Measurements from ENCODE around the gene TENM3.

The TENM3 gene

DNA sequence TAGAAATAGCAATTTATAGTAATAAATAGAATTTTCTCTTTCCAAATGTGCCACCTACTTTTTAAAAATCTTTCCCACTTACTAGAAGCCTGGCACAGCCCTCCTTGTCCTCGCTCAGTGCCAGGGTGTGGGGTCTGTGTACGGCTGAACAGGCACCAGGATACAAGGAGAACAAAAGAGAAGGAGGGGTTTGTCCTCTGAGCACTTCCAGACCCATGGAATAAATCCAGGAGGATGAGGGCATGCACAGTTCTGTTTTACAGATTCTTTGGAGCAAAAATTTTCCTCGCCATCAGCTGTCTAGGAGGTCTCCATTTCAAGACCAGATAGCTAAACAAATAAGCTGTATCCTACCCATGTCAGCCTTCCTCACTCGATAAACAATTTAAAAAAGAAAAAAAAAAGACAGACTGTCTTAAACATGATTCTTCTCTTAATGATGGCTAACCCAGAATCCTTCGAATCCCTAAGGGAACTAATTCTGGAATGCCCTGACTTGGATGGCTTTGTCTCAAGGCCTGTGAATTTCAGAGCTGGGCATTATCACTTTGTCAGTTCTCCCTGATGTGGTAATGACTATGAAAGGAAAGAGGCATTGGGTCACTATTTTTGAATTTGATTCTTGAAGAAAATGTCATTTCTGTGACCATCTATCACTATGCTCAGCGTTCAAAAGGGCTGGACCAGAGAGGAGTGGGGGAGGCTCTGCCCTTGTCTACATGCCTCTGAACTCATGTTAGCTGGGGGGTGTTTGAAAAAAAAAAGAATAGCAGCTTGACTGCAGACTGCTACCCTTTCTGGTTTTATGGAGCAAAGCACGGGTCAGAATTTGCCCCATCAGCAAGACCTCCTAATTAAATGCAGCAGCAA, 523.0 kb downstream of the TENM3 start:
- TF ChIP-seq, protein P1, sequence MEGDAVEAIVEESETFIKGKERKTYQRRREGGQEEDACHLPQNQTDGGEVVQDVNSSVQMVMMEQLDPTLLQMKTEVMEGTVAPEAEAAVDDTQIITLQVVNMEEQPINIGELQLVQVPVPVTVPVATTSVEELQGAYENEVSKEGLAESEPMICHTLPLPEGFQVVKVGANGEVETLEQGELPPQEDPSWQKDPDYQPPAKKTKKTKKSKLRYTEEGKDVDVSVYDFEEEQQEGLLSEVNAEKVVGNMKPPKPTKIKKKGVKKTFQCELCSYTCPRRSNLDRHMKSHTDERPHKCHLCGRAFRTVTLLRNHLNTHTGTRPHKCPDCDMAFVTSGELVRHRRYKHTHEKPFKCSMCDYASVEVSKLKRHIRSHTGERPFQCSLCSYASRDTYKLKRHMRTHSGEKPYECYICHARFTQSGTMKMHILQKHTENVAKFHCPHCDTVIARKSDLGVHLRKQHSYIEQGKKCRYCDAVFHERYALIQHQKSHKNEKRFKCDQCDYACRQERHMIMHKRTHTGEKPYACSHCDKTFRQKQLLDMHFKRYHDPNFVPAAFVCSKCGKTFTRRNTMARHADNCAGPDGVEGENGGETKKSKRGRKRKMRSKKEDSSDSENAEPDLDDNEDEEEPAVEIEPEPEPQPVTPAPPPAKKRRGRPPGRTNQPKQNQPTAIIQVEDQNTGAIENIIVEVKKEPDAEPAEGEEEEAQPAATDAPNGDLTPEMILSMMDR (IDR thresholded peaks at IDR 0.05), result no peak
- no peak for TF ChIP-seq ZFX (IDR thresholded peaks at IDR 0.05; ENCODE audit: borderline replicate concordance)
- no peak overlapping the region for H3K27ac ChIP-seq

GRCh38 chr4:182766857-182767250, 523.7 kb downstream of the TENM3 start:
- H3K27ac ChIP-seq, result no peak overlapping the region

GRCh38 chr4:182768838-182769237, 525.6 kb downstream of the TENM3 start:
- no peak for TF ChIP-seq ZFX (IDR thresholded peaks at IDR 0.05; ENCODE audit: borderline replicate concordance)

More at GRCh38 chr4:182766857-182767250, 523.7 kb downstream of the TENM3 start:
- TF ChIP-seq, protein P1 (IDR thresholded peaks at IDR 0.05), result no peak
- no peak for TF ChIP-seq ZFX (IDR thresholded peaks at IDR 0.05; ENCODE audit: borderline replicate concordance)

GRCh38 chr4:182770259-182770995, 527.2 kb downstream of the TENM3 start:
- no peak overlapping the region for H3K27ac ChIP-seq
- no peak for TF ChIP-seq ZFX (IDR thresholded peaks at IDR 0.05; ENCODE audit: borderline replicate concordance)
- TF ChIP-seq, protein P1 (IDR thresholded peaks at IDR 0.05), result no peak

More at GRCh38 chr4:182768838-182769237, 525.6 kb downstream of the TENM3 start:
- H3K27ac ChIP-seq, result no peak overlapping the region

DNA sequence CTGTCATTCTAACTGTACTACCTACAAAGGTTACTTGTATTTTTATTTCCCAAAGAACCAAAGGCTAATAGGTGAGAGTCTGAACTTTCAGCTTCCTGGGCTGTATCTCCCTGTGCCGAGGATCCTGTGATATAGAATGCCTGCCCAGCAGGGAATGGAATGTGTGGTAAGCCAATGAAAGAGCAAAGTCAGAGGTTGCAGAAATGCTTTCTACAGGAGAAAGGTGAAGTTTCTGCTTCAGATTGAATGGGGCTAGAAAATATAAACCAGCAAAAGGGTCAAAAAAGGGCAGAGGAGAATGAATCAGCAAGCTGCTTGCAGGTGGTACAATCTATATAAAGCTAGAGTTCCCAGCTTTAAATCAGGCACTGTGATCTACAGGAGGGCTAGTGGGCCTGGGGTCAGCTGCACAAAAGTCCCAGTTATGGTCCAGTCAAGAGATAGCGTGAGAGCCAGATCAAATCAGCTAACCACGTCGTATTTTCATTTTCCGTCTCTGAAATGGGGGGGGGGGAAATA, 527.9 kb downstream of the TENM3 start:
- TF ChIP-seq ZFX (IDR thresholded peaks at IDR 0.05; ENCODE audit: borderline replicate concordance), result no peak
- TF ChIP-seq, protein P1 (IDR thresholded peaks at IDR 0.05), result no peak
- no peak overlapping the region for H3K27ac ChIP-seq

GRCh38 chr4:182775075-182775474, 531.9 kb downstream of the TENM3 start:
- H3K27ac ChIP-seq, result no peak overlapping the region
- no peak for TF ChIP-seq ZFX (IDR thresholded peaks at IDR 0.05; ENCODE audit: borderline replicate concordance)
- TF ChIP-seq, protein P1 (IDR thresholded peaks at IDR 0.05), result no peak

DNA sequence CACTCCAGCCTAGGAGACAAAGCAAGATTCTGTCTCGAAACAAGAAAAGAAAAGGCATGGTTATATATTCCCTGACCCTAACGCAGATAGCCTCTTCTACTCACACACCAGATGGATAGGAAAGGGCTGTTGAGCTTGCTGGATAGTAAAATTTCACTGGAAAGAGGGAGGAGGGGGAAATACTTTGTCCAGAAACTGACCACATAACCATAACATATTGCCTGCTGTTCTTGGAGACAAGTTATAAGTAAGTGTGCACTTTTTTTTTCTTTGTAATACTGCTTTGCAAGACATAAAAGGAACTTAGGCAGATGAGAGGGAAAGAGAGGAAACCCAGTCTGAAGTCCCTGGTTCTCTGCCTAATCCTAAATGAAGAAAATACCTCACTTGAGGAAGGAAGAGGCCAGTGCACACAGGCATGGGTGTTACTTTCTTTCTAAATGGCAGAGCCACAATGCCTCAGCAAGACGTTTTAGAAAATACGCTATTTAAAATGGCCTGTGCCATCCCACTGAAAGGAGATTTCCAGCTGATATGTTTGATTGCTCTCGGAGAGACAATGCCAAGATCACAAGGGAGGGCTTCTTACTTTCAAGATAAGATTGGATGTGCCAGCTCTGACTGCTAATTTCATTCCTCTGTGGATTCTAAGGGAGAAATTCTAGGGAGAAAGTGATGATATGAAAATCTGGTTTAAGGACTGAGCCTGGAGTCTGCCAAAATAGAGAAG, 533.3 kb downstream of the TENM3 start:
- H3K27ac ChIP-seq, result no peak overlapping the region
- TF ChIP-seq, protein P1 (IDR thresholded peaks at IDR 0.05), result no peak
- no peak for TF ChIP-seq ZFX (IDR thresholded peaks at IDR 0.05; ENCODE audit: borderline replicate concordance)
